NCI-H2081 (cell line): ENCODE data around the gene TUBE1.
A peak's percentile ranks its signal among the peaks of the same experiment; 100 is the strongest.

ENCODE experiments used
- DNase-seq, 2 experiments: peaks; one replicate each; lab custom pipeline; 2025; lab: John Stamatoyannopoulos, UW

The TUBE1 gene

DNA sequence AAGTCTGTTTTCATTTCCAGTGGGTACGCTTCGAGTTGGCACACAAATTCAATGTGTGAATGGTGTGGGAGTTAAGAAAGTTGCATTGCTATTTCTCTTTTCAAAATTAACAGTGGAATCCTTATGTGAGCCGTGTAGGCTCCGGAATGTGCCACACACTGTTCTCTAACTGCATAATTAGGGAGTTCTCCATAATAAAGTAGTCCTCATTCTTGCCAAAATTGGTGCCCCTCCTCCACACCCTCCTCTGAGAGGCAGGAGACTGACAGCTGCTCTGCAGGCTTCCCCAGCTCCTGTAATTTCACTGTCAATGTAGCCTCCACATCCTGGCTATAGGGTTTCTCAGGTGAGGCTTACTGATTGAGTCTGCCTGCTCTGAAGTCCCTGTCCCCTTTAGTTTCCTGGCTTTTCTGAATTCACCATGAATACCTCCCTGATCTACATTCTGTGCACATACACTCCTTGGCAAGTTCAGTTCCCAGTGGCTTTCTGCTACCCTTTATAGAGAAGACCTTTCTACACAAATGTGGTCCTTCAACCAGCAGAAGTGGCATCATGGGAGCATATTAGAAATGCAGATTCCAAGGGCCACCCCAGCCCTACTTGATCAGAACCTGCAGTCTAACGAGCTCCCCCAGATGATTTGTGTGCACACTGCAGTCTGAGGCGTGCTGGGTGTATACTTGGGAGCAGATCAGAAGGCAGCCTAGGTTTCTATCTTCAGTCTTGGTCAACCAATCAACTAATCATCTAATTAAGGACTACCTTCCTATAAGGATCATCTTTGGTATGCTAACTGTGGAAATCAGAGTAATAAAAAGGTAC is 53.3 kb downstream of the TUBE1 start:
- DNase-seq: no peak

DNA sequence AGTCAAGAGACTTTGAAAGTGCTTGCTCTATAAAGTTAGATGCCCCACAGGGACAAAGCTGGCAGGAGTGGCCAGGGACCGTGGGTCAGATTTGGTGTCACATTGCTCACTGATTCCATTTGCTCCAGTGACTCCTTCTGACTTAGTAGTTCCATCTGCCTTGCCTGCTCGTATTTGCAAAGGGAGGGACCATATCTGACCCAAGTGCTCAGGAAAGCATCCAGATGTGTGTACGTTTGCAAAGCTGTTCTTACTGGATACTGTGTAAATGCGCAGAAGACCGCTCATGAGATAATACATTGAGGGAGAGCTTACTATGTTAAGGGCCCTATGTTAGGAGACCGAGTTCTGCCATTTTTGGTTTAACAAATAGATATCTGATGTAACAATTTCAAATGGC is 54.6 kb downstream of the TUBE1 start:
- no peak for DNase-seq

- DNase-seq: no peak
Measured at GRCh38 chr6:112031960-112032359, 55.3 kb downstream of the TUBE1 start.

DNA sequence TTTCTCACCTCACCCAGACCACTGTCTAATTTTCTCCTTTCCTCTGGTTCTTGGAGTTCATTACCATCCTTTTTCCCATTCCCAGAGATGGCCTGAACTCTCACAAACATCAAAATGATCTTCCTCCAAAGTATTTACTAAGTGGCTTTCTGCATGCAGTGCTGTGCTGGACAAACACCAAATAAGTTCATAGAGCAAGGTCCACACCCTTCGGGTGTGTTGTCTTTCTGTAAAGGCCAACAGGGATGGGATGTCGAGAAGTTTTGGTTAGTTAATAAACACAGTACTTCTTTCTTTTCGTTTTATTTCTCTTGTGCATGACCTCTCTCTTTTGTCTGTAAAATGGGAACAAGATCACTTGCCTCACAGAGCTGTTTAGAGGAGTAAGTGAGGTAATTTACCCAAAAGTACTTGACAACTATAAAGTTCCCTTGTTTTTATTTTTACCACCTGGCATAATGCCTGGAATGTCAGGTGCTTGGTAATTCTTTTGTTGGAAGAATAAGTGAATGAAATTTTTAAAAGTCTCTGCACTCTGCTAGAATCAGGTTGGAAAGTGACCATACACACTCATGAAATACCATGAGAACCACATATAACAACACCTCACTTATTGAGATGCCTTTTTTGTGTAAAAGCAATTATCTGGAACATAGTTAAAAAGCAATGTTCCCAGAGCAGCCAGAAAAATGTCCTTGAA is 56.2 kb downstream of the TUBE1 start:
- DNase-seq: no peak

DNA sequence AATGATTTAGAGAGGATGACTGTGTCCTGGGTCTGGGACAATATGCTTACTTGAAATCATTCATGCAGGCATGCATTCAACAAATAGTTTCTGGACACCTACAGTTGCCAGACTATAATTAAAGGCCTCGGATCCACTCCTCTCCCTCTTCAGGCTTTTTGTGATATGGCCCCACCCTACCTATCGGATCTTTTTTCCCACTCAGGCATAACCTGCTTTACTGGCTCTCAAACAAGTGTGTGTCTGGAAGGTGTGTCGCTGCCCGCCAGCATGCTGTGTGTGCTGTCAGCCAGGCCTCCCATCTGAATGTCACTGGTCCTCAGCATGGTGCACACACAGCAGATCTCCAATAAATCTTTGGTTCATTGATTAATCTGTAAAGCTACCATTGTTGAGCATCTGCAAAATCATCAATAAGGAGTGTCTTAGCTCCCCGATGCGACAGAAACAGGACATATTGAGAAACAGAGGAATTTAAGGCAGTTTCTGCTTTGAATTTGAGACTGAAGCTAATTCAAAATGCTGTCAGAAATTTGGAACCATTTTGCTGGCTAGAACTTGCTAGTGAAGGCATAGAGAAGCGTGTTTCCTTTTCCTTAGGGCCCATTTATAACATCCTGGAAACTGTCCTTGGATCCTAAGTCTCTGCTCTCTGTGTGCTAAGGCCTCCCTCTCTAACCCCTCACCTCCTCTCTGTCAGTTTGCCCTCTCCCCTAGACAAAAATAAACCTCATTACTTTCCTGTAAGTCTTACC is 56.9 kb downstream of the TUBE1 start:
- DNase-seq: no peak

GRCh38 chr6:112029045-112029822 is 58.0 kb downstream of the TUBE1 start:
- peak; percentile 7 to 45 for DNase-seq

GRCh38 chr6:112027942-112028674 is 59.2 kb downstream of the TUBE1 start:
- DNase-seq: no peak

- DNase-seq: no peak
Measured at GRCh38 chr6:112026933-112027332, 60.3 kb downstream of the TUBE1 start.

- DNase-seq: no peak
Measured at GRCh38 chr6:112024464-112024863, 62.8 kb downstream of the TUBE1 start.

DNA sequence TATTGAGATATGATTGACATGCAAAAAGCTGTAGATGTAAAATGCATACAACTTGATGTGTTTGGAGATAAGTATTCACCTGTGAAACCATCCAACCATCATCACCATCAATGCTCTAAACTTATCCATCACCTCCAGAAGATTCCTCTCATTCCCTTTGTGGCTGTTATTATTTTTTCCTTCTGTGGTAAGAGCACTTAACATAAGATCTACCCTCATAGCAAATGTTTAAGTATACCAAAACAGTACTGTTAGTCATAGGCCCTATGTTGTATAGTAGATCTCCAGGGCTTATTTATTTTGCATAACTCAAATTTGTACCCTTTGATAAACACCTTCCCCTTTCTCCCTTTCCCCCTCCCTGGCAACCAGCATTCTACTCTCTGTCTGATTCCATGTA is 64.5 kb downstream of the TUBE1 start:
- no peak for DNase-seq

- DNase-seq: no peak
Measured at GRCh38 chr6:112021691-112022310, 65.5 kb downstream of the TUBE1 start.
